ENCODE measurements around the gene RBM33.

Gene RBM33

DNA sequence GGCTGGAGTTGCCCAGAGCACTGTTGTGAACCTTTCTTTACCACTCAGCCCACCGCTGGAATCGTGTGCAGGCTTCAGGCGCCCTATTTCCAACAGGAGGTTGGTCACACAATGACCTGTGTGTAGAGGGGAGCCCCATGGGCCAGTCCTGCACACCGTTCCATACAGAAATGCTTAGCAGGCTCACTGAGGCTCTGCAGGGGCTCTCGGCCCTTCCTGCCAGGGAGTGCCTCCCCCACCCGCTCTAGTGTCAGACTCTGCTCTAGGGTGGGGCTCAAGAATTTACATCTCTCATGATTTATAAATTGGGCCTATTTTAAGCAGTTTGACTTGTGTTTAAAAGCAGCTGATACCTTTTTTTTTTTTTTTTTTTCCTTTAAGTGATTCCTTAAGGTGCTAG is 125.8 kb downstream of the RBM33 start:
- no peak for DNase-seq (ENCODE audit: low spot score)

DNA sequence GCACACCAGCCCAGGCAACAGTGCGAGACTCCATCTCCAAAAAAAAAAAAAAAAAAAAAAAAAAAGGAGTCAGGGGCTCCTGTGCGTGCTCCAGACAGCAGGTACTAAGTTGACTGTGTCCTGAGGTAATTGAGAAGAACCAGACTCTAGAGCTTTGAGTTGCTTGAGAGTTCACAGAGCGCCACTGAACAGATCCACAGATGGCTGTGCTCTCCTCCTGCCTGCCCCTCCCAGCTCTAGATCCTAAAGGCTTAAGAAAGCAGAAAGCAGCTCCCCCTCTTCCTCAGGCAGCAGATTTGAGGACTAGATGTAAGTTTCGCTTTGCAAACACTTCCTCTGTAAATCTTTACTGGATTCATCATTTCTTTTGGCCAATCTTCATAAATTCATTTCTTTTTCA is 129.1 kb downstream of the RBM33 start:
- no peak for DNase-seq (ENCODE audit: low spot score)

DNA sequence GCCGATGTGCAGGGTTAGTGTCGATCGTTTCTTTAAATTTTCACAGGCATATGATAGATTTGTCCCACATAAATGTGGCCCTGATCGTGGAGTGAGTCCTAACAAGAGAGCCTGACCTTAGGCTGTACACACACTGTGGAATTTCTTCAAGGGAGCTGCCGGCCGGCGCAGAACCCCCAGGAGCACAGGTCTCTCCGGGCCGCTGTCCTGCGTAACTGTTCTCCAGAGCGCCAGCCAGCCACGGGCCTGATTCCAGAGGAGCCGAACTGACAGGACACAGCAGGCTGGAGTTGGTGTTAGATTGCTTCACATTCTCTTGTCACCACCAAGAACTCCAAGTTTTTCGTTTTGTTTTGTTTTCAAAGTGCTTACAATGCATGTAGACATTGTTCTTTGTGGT is 130.5 kb downstream of the RBM33 start:
- no peak for DNase-seq (ENCODE audit: low spot score)

DNA sequence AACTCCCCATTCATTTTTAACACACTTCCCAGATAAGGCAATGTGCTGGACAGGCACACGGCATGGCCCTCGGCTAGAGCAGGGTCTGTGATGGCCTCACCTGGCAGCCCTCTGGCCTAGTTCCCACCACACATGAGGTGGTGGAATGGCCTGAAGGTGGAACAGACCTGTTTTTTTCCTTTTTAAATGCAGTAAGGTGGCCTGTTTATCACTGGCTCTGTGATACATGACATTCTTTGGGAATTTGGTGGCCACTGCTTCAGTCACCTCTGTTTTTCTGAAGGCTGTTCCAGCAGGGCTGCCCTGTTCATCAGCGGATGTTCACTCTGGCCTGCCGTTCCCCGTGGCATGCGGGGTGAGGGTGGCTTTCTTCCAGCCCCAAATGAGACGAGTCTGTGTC is 131.2 kb downstream of the RBM33 start:
- DNase-seq (ENCODE audit: low spot score): no peak

DNA sequence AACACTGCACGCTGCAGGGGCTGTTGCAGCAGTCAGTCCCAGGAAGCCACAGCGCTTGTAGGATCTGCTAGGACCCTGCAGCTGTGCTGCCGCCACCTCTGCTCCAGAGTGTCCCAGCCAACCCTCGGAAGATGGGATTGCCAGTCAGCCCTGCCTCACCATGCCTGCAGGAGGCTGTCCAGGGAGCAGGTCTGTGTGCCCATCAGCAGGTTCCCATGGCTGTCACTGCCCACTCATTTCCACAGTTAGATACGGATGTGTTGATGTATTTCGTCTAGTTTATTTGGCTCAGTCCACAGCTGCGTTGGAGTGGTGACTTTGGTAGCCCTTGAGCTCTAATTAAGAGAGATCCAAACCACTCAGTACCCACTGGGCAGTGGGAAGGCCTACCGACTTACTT is 132.1 kb downstream of the RBM33 start:
- DNase-seq (ENCODE audit: low spot score): no peak

DNA sequence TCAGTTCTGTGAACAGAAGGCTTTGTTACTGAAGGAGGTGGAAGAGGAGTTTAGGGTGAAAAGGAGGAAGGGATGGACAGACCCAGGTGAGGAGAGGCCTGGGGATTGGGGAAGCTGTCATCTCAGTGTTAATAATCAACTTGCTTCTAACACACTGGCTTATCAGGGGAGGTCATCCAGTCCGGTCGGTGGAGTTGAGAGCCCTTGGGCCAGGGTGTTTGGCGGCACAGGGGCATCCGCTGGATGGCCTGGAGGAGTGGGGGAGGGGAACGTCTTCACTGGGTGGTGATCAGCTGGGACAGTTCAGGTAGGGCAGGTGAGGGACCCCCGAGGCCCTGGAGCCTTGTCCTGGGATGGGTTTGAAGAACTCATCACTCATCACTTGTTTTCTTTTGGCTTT is 133.9 kb downstream of the RBM33 start:
- no peak for DNase-seq (ENCODE audit: low spot score)

DNA sequence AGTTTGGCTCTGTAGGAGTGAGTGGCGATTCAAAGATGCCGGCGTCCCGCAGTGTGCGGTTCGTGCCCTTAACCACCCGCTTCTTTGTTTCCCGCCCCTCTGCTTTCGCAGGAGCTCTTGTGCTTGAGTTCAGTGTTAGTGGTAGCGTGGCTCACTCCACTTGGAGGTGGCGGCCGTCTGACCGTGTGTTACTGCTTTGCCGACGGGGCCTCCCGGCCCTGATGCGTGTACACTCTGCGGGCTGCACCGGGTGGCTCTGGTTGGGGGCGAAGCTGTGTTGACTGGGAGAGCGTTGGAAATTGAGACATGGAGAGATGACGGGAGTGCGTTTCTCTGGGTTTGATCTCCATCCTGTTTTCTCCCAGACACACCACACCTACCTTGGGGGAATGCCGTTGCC is 136.4 kb downstream of the RBM33 start:
- DNase-seq (ENCODE audit: low spot score): no peak

DNA sequence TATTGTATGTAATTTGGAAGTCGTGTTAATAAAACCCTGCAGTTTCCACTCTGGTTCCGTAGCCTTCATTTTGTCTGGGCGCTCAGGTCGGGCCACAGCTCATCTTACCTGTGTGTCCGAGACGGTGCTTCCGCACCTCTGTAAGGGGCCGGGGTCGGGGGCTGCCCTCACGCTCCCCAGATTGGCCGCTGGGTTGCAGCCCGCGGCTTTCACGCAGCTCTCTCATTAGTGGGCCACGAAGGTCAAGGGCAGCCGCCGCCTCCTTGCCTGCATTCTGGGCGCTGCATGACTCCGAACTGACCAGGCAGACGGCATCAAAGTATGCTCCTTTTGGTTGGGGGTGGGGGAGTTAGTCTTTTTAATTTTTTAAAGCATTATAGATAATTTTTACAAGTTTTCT is 137.0 kb downstream of the RBM33 start:
- no peak for DNase-seq (ENCODE audit: low spot score)

DNA sequence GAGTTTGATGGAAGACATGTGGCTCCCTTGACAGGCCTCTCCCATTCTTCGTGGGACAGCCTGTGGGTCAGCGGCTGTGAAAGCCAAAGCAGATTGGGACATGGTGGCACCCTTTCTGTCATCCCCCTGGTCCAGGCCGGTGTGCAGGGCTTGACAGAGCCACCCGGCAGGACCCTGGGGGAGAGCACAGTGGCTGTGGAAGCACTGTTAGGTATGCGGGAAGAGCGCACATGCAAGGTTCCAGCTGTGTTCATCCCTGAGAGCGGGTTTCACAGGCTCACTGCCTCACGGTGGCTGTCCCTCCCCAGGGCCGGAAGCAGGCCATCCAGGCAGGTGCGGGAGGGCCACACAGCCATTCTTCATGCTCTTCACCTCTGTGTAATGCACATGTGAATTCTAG is 138.0 kb downstream of the RBM33 start:
- DNase-seq (ENCODE audit: low spot score): no peak

DNA sequence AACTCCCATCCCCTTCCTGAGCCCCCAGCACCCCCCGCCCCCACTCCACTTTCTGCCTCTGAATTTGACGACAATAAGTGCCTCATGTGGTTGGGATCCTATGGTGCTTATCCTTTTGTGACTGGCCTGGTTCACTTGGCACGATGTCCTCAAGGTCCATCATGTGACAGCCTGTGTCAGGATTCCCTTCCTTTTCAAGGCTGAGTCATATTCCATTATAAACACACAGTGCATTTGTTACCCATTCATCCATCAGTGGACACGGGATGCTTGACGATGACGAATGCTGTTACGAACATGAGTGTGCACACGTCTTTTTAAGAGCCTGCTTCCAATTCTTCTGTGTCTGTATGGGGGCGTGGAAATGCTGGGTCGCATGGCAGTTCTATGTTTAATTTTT is 141.1 kb downstream of the RBM33 start:
- no peak for DNase-seq (ENCODE audit: low spot score)

DNA sequence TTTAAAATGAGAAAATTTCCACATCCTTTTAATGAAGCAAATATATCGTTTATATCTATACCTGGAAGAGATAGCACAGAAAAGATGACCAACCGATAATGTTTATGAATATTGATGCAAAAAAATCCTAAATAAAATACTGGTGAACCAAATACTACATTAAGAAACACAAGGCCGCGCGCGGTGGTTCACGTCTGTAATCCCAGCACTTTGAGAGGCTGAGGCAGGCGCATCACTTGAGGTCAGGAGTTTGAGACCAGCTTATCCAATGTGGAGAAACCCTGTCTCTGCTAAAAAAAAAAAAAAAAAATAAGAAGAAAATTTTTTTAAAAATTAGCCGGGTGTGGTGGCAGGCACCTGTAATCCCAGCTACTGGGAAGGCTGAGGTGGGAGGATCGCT is 142.0 kb downstream of the RBM33 start:
- no peak for DNase-seq (ENCODE audit: low spot score)

DNA sequence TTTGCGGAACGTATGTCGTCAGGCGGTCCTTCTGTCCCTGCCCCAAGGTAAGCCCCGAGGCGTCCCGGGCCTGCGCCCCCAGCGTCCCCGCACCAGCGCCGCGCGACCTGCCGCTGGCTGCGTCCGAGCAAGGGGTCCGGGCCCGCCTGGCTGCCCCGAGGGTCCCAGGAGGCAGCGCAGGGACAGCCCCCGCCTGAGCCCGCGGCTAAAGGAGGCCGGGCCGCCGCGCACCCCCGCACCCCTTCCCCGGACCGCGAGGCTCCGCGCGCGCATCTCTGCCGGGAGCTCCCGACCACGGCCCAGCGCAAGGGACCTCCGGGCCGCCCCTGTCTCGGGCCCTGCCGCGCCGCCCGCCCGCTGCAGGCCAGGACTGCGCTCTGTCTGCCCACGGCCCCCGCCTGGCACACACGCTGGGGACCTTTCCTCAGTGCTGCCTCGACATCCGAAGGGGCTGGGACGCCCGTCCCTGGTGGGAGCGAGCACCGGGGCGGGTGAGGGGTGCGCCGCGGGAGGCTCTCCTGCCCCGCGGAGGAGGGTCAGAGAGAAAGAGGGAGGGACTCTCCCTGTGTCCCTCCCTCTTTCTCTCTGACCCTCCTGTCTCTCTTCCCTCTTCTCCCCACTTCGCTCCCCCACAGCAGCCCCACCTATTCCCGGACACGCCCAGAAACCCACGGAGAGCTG is 142.8 kb downstream of the RBM33 start:
- no peak for DNase-seq (ENCODE audit: low spot score)

DNA sequence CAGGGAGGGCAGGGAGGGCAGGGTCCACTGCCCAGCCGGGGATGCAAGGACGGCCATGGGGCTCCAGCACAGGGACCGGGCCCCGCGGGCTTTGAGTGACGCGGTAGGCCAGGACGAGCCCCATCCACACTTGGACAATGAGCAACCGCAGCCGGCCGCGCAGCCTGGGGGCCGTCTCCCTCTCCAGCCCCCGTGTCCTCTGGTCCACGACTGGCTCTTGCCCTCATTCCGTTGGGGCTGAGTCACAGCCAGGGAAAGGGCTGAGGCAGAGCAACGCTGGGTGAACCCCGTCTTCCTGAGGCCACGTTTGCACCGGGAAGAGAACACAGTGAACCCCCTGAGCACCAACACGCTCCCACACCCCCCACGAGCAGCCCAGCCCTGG is 144.1 kb downstream of the RBM33 start:
- DNase-seq (ENCODE audit: low spot score): no peak

DNA sequence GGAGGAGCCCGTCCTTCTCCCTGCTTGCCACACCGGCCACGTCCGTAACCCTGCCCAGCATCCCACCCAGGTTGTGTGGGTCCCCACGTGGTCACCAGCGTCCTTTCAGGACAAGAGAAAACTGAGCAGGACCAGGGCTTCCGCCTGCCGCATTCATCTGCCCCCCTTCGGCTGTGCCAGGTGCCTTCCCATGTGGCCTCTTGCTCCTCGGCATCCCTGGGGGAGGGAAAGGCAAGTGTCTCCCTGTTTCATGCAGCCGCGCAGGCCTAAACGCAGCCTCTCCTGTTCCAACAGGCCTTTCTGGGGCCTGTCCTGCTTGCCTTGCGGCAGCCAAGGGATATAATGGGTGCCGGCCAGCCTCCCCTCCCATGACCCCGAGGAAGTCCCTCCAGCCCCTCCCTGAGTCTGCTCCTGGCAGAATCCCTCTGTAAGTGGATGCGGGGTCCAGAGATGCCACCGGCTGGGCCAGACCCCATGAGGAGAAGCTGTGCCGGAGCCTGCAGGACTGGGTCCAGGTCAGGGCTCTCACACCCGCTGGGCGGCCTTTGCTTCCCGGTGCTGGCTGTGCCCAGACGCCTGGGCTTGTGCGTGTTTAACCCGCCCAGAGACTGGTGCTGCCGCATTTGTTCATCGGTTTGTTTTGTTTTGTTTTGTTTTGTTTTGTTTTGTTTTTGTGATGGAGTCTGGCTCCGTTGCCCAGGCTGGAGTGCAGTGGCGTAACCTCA is 144.7 kb downstream of the RBM33 start:
- DNase-seq (ENCODE audit: low spot score): no peak

DNA sequence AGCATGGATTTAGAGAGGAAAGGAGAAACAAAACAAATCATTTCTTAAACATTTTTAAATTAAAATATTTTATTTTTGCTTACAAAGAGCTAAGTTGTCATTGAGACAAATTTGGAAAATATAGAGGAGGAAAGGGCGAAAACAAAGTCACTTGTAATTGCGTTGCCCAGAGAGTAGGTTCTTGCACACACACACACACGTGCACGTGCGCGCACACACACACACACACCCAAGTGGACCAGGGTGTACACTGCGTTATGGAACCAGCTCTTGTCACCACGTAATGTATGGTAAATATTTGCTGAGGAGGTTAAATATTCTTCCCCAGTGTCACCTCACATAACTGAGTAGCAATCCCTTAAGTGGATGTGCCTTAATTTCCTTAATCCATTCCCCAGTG is 146.2 kb downstream of the RBM33 start:
- DNase-seq (ENCODE audit: low spot score): no peak

DNA sequence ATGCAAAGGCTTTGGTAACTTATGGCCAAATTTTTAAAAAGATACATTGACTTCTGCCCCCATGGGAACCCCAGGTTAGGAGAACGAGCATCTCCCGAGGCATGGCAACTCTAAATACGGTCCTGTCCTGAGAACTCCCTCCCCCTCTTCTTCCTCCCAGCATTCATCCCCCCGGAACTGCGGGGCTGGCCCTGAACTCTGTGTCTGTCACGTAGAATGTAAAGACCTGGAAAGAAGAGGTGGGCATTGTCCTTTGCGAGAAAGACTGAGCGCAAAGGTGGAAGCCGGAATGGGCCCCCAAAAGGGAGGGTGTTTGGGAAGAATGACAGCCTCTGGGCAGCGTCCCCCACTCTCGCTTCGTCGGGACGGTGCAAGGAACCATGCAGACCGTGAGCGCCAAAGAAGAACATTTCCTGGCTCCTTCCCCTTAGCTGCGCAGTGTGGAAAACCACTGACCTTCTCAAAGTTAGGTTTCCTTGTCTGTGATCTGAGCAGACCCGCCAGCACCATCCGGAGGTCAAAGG is 146.8 kb downstream of the RBM33 start:
- no peak for DNase-seq (ENCODE audit: low spot score)

DNA sequence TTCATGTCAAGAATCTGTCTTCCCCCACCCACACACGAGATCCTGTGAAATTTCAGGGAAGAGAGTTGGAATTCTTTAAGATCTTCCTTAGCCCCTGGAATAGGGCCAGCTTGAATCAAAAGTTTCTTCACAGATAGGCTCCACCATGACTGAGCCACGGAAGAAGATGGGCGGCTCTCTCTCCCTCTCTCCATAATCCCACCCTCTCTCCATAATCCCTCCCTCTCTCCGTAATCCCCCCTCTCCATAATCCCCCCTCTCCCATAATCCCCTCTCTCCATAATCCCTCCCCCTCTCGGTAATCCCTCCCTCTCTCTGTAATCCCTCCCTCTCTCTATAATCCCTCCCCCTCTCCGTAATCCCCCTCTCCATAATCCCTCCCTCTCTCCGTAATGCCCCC is 147.4 kb downstream of the RBM33 start:
- no peak for DNase-seq (ENCODE audit: low spot score)

DNA sequence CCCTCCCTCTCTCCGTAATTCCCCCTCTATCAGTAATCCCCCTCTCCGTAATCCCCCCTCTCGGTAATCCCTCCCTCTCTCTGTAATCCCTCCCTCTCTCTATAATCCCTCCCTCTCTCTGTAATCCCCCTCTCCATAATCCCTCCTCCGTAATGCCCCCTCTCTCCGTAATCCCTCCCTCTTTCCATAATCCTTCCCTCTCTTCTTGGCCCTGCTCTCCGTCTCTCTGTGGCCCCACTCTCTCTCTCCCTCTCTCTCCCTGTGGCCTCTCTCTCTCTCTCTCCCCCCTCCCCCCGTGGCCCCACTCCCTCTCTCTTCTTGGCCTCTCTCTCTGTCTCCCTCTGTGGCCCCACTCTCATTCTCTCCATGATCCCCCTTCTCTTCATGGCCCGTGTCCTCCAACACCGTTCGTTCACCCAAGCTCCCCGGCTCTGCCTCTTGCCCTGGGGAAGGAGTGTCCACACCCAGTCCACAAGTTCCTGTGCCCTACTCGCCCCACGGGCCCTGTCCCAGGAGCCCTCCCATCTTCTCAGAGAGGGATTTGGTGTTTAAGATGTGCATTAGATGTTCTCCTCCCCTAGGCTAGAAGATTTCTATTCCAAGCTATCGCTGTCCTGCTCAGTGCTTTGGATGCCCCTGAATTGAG is 148.0 kb downstream of the RBM33 start:
- no peak for DNase-seq (ENCODE audit: low spot score)

DNA sequence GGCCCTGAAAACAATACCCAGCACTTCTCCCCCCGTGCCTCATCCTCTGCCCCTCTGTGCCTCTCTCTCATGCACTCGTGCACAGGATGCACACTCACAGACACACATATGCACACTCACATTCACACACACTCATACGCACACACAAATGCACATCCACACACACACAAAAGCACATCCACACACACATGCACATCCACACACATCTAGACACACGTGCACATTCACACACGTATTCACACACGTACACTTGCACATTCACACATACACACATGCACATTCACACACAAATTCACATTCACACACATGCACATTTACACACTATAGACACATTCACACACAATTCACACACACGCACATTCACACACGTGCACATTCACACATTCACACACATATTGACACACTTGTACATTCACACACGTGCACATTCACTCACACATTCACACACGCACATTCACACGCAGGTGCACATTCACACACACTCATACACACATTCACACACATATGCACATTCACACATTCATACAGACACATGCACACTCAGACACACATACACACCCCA is 148.6 kb downstream of the RBM33 start:
- no peak for DNase-seq (ENCODE audit: low spot score)

DNA sequence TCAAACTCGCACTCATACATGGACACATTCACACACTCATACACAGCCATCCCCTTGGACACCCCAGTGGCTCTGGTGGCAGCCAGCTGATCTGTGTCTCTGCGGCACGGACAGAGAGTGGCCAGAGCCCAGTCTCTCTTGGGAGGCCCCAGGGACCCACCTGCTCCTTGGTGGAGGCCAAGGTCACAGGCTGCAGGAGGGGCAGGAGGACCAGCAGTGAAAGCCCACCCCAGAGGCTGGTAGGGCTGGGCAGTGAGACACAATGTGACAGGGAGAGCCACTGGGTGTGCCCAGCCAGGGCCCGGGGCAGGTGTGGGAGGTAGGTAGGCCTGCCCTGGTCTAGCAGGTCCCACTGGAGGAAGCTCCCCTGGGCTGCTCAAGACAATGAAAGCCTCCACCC is 149.3 kb downstream of the RBM33 start:
- DNase-seq (ENCODE audit: low spot score): no peak

DNA sequence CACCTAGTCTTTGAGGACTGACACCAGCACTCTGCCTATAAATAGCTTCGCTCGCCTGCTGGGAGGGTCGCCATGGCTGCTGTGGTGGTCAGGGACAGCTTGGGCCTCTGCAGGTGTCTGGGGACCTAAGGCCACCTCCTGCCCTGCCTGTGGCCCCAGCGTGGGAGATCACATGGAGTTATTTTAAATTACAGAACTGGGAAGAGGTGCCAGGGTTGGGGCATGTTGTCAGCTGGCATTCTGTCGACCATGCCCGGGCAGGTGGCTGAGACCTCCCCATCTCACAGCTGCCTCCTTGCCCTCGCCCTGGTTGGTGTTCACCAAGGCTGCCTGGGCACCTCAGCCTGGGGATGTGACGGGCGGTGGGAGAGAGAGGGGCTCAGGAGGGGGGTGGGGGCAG is 149.7 kb downstream of the RBM33 start:
- no peak for DNase-seq (ENCODE audit: low spot score)

DNA sequence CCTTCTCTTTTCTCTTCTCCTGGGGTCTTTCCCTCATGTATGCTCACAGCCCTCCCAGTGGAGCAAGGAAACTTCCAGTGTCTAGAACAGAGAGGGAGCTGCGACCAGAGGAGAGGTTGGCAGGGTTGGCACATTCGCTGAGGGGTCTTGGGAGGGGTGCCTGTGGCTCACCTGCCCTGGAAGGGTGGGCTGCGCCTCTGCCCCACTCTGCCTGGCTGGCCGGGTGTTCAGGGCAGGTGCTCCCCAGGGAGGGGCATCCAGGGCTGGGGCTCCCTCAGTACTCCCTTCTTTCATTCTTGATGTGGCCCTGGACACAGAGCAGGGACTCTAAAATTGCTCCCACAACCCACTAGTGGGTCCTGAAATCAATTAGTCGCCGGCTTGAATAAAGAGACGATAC is 150.9 kb downstream of the RBM33 start:
- DNase-seq (ENCODE audit: low spot score): no peak

DNA sequence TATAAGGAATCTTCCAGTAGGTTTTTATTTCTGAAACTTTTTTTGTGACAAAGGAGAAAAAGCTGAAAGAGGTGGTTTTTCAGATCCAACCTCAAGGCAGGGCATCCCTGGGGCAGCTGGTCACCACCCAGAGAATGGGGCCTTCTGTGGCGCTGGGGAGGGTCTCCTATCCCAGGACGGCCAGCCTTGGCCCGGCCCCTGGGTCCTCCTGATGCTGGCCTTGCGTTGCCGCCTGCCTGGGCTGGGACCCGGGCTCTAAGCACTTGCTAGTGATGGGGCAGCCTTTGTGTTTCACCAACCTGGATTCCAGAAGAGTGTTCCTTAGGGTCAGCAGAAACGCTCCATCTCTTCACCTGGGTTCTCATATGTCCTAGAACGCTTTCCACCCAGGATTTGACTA is 151.5 kb downstream of the RBM33 start:
- DNase-seq (ENCODE audit: low spot score): no peak

All from D341Med (cell line).